Neural progenitor cell (in vitro differentiated cells): ENCODE measurements around the gene NOL3. TPM values are rescaled to one million over a fixed set of nuclear protein-coding genes. Genes with fewer than 3 reads are reported as not detected.

Experiments used
- DNase-seq: peaks from one replicate; pipeline ENCODE4 v3.0.0-alpha.2; 2016; ENCODE audit warnings: low spot score
- H2AFZ ChIP-seq: fragments of 200-600 bp; sonication (generic); replicated peaks from 2 replicates; pipeline ENCODE4 v1.6.1; 2016; ENCODE audit warnings: antibody characterized with exemption
- H3F3A ChIP-seq: fragments of 200-600 bp; sonication (generic); 2 replicates; pipeline ENCODE4 v1.6.1; 2016; ENCODE audit warnings: antibody characterized with exemption, low read depth
- H3K27ac ChIP-seq: fragments of 200-600 bp; sonication (generic); 2 replicates; pipeline ENCODE4 v1.5.1; 2016; ENCODE audit warnings: mild to moderate bottlenecking
- H3K27me3 ChIP-seq: fragments of 200-600 bp; sonication (generic); 2 replicates; pipeline ENCODE4 v1.6.1; 2016; ENCODE audit warnings: mild to moderate bottlenecking, moderate library complexity
- H3K36me3 ChIP-seq: fragments of 200-600 bp; sonication (generic); 2 replicates; pipeline ENCODE4 v1.5.1; 2016
- H3K4me1 ChIP-seq: fragments of 200-600 bp; sonication (generic); 2 replicates; pipeline ENCODE4 v1.6.1; 2016; ENCODE audit warnings: mixed run types
- H3K4me2 ChIP-seq: fragments of 200-600 bp; sonication (generic); 2 replicates; pipeline ENCODE4 v1.6.1; 2016
- H3K4me3 ChIP-seq: fragments of 200-600 bp; sonication (generic); 2 replicates; pipeline ENCODE4 v1.5.1; 2016
- H3K79me2 ChIP-seq: fragments of 200-600 bp; sonication (generic); 2 replicates; pipeline ENCODE4 v1.6.1; 2016; ENCODE audit warnings: low read depth
- H3K9ac ChIP-seq: fragments of 200-600 bp; sonication (generic); 2 replicates; pipeline ENCODE4 v1.6.1; 2016
- H3K9me3 ChIP-seq: fragments of 200-600 bp; sonication (generic); 2 replicates; pipeline ENCODE4 v1.5.1; 2016; ENCODE audit warnings: low read depth
- H4K20me1 ChIP-seq: fragments of 200-600 bp; sonication (generic); 2 replicates; pipeline ENCODE4 v1.6.1; 2016; ENCODE audit warnings: low read depth
- H3K27ac Mint-ChIP-seq: 3 replicates; pipeline ENCODE4 v1.8.0; 2021; ENCODE audit warnings: mixed read lengths
- H3K27me3 Mint-ChIP-seq: 2 replicates; pipeline ENCODE4 v1.8.0; 2022; ENCODE audit warnings: low read depth, mild to moderate bottlenecking, inconsistent platforms, moderate library complexity, mixed read lengths; ENCODE audit not compliant: insufficient read depth
- H3K36me3 Mint-ChIP-seq: 3 replicates; pipeline ENCODE4 v1.8.0; 2021; ENCODE audit warnings: mixed read lengths
- H3K4me1 Mint-ChIP-seq: 3 replicates; pipeline ENCODE4 v1.8.0; 2021; ENCODE audit warnings: mixed read lengths
- H3K4me3 Mint-ChIP-seq: 3 replicates; pipeline ENCODE4 v1.8.0; 2021; ENCODE audit warnings: mild to moderate bottlenecking, moderate library complexity, mixed read lengths
- H3K9me3 Mint-ChIP-seq: 3 replicates; pipeline ENCODE4 v1.8.0; 2020; ENCODE audit warnings: mixed read lengths
- CTCF ChIP-seq: fragments of 200-600 bp; sonication (generic); IDR thresholded peaks from 2 replicates; pipeline ENCODE4 v1.5.1; 2017; ENCODE audit warnings: antibody characterized with exemption, mild to moderate bottlenecking
- EZH2 ChIP-seq: fragments of 200-600 bp; sonication (generic); IDR thresholded peaks from 2 replicates; pipeline ENCODE4 v1.6.1; 2017; ENCODE audit warnings: antibody characterized with exemption, mild to moderate bottlenecking, moderate library complexity
- EZH2phosphoT487 ChIP-seq: fragments of 200-600 bp; sonication (generic); IDR thresholded peaks from 2 replicates; pipeline ENCODE4 v1.6.1; 2017; ENCODE audit warnings: antibody characterized with exemption
- total RNA-seq: library from RNA; depleted of rRNA; stranded (reverse); fragments of >200 nt; gene quantifications from 2 replicates; pipeline ENCODE4 v1.2.3, GENCODE V29; 2015; ENCODE audit warnings: low replicate concordance

Gene NOL3
- total RNA-seq, 1 donor from 2014 or later, result 0.37 TPM

- H3K27ac ChIP-seq, result no peak overlapping the region
- H3K36me3 ChIP-seq, result no peaks in the 10 kb centered on the region
Measured at GRCh38 chr16:67202956-67203493, 32.7 kb downstream of the NOL3 start.

GRCh38 chr16:67204076-67204475 lies 33.7 kb downstream of the NOL3 start:
- no peak overlapping the region for H3K9ac ChIP-seq
- Mint-ChIP-seq H3K36me3 (peaks cover 6% of the 10 kb centered on the region), H3K27ac (no peak overlapping the region), H3K4me3 (no peak overlapping the region), H3K4me1 (peaks cover 7% of the 10 kb centered on the region), H3K9me3 (no peaks in the 10 kb centered on the region), H3K27me3 (peaks cover 8% of the 10 kb centered on the region)
- no peaks in the 10 kb centered on the region for H3K27me3 ChIP-seq
- no peak overlapping the region for H3K27ac ChIP-seq
- H3K9me3 ChIP-seq, result no peaks in the 10 kb centered on the region
- no peak for DNase-seq
- no peaks in the 10 kb centered on the region for H3K79me2 ChIP-seq
- peaks cover 21% of the 10 kb centered on the region for H4K20me1 ChIP-seq
- TF ChIP-seq EZH2 (no peak), EZH2phosphoT487 (no peak), CTCF (no peak)
- no peak overlapping the region for H3K4me3 ChIP-seq
- H3K4me2 ChIP-seq, result no peak overlapping the region
- H2AFZ ChIP-seq, result no peak overlapping the region
- H3K4me1 ChIP-seq, result peaks cover 15% of the 10 kb centered on the region
- no peaks in the 10 kb centered on the region for H3K36me3 ChIP-seq
- peaks cover 17% of the 10 kb centered on the region for H3F3A ChIP-seq

More at GRCh38 chr16:67202956-67203493, 32.7 kb downstream of the NOL3 start:
- Histone ChIP-seq H2AFZ (no peak overlapping the region), H3K9ac (no peak overlapping the region), H3K4me2 (no peak overlapping the region), H3K4me3 (no peak overlapping the region), H3K79me2 (no peaks in the 10 kb centered on the region), H4K20me1 (peaks cover 31% of the 10 kb centered on the region), H3K9me3 (no peaks in the 10 kb centered on the region), H3F3A (peaks cover 28% of the 10 kb centered on the region), H3K27me3 (no peaks in the 10 kb centered on the region), H3K4me1 (peaks cover 21% of the 10 kb centered on the region)
- Mint-ChIP-seq H3K4me3 (no peak overlapping the region), H3K27me3 (peaks cover 8% of the 10 kb centered on the region), H3K9me3 (no peaks in the 10 kb centered on the region), H3K4me1 (peaks cover 7% of the 10 kb centered on the region), H3K36me3 (peaks cover 6% of the 10 kb centered on the region), H3K27ac (no peak overlapping the region)
- no peak for DNase-seq
- TF ChIP-seq CTCF (no peak), EZH2 (no peak), EZH2phosphoT487 (no peak)

GRCh38 chr16:67206129-67206837 lies 35.9 kb downstream of the NOL3 start:
- H3K4me3 ChIP-seq, result no peak overlapping the region
- peaks cover 7% of the 10 kb centered on the region for H3K27me3 Mint-ChIP-seq
- no peaks in the 10 kb centered on the region for H3K79me2 ChIP-seq
- peak overlapping the region; percentile 63 for H3K27ac Mint-ChIP-seq
- H3K27me3 ChIP-seq, result no peaks in the 10 kb centered on the region
- H3K36me3 Mint-ChIP-seq, result peaks cover 6% of the 10 kb centered on the region
- H3K9me3 Mint-ChIP-seq, result no peaks in the 10 kb centered on the region
- H3K27ac ChIP-seq, result peak overlapping the region; percentile 53
- H3K4me1 ChIP-seq, result peaks cover 14% of the 10 kb centered on the region
- no peaks in the 10 kb centered on the region for H3K36me3 ChIP-seq
- H3K4me2 ChIP-seq, result peak overlapping the region; percentile 50
- peak overlapping the region; percentile 23 for H3K4me3 Mint-ChIP-seq
- no peak overlapping the region for H3K9ac ChIP-seq
- no peak for DNase-seq
- peaks cover 7% of the 10 kb centered on the region for H3K4me1 Mint-ChIP-seq
- no peaks in the 10 kb centered on the region for H3K9me3 ChIP-seq
- peaks cover 7% of the 10 kb centered on the region for H4K20me1 ChIP-seq
- no peak overlapping the region for H2AFZ ChIP-seq
- no peak for TF ChIP-seq EZH2
- TF ChIP-seq CTCF, result no peak
- no peak for TF ChIP-seq EZH2phosphoT487
- peaks cover 12% of the 10 kb centered on the region for H3F3A ChIP-seq
